Small intestine (tissue), 7 donors: ENCODE results near the gene CLDN22. TPM values are rescaled to one million over a fixed set of nuclear protein-coding genes. Genes with fewer than 3 reads are reported as not detected.

ENCODE experiments used
- DNase-seq, 2 donors: peaks; one replicate each; pipeline versions ENCODE4 v3.0.0 to v3.0.0-alpha.2; 2013
- FAIRE-seq: peaks from 2 replicates; lab custom pipeline; 2012; peaks lifted over from hg19 to GRCh38; lab: Jason Lieb, UNC
- H3K27ac ChIP-seq, 3 donors: one replicate each; pipeline ENCODE4 v1.5.1; 2013; ENCODE audit warnings: low read length in 2 of 3, mild to moderate bottlenecking in 2 of 3, control low read depth in 1 of 3, inconsistent platforms in 1 of 3, low read depth in 1 of 3, moderate library complexity in 1 of 3
- H3K27me3 ChIP-seq, 3 donors: one replicate each; pipeline ENCODE4 v1.6.1; 2013; ENCODE audit warnings: low read length in 3 of 3, inconsistent platforms in 1 of 3; ENCODE audit not compliant: control insufficient read depth in 3 of 3, insufficient read depth in 3 of 3
- H3K36me3 ChIP-seq, 3 donors: one replicate each; pipeline ENCODE4 v1.6.1; 2013; ENCODE audit warnings: low read length in 3 of 3, inconsistent platforms in 1 of 3, low read depth in 1 of 3, mild to moderate bottlenecking in 1 of 3, moderate library complexity in 1 of 3; ENCODE audit not compliant: control insufficient read depth in 3 of 3, insufficient read depth in 2 of 3
- H3K4me1 ChIP-seq, 3 donors: one replicate each; pipeline ENCODE4 v1.6.1; 2013; ENCODE audit warnings: low read length in 2 of 3, inconsistent platforms in 1 of 3, low read depth in 1 of 3, mild to moderate bottlenecking in 1 of 3, moderate library complexity in 1 of 3; ENCODE audit not compliant: control insufficient read depth in 3 of 3, insufficient read depth in 2 of 3
- H3K4me3 ChIP-seq, 3 donors: one replicate each; pipeline ENCODE4 v1.5.1; 2013; ENCODE audit warnings: low read length in 3 of 3, control low read depth in 1 of 3, inconsistent platforms in 1 of 3, low read depth in 1 of 3, mild to moderate bottlenecking in 1 of 3, moderate library complexity in 1 of 3
- H3K9me3 ChIP-seq, 2 donors: one replicate each; pipeline ENCODE4 v1.6.1; 2013; ENCODE audit warnings: low read depth in 1 of 2, low read length in 1 of 2; ENCODE audit not compliant: control insufficient read depth in 2 of 2, insufficient read depth in 1 of 2
- WGBS, 3 donors: extraction: QIAGEN DNeasy Blood & Tissue Kit; methylation state at CpG; one replicate each; pipeline ENCODE4 v1.1.7; 2013; 5-methylcytosine and 5-hydroxymethylcytosine counted together
- polyA plus RNA-seq, 4 donors: library from polyadenylated mRNA; stranded (reverse) in 3 of 4; unstranded in 1 of 4; fragments of 200-250 nt in 3 of 4; fragments of 120-200 nt in 1 of 4; gene quantifications; one replicate each; pipeline versions ENCODE4 v1.2.1 to v1.2.3, GENCODE V29; 2013
- donor health status: healthy with polysubstance abuse.
- donor health status: control.
- donor health status: control.
- donor health status: Bipolar disorder and iron deficiency.
- donor health status: healthy.

Gene CLDN22
- polyA plus RNA-seq, 4 donors: 0.03 to 0.06 TPM; not detected in 2

GRCh38 chr4:183295711-183296110 lies 24.4 kb downstream of the CLDN22 start:
- no peak for DNase-seq
- 92% methylated on average over 10 of the region's 10 CpGs for WGBS, 3 donors
- Histone ChIP-seq H3K27me3 (no peaks in the 10 kb centered on the region), H3K27ac (no peak overlapping the region), H3K4me3 (no peak overlapping the region), H3K9me3 (no peaks in the 10 kb centered on the region), H3K4me1 (no peaks in the 10 kb centered on the region), H3K36me3 (peaks cover 0 to 14% (median 0%) of the 10 kb centered on the region in 3 donors)
- no peak for FAIRE-seq

DNA sequence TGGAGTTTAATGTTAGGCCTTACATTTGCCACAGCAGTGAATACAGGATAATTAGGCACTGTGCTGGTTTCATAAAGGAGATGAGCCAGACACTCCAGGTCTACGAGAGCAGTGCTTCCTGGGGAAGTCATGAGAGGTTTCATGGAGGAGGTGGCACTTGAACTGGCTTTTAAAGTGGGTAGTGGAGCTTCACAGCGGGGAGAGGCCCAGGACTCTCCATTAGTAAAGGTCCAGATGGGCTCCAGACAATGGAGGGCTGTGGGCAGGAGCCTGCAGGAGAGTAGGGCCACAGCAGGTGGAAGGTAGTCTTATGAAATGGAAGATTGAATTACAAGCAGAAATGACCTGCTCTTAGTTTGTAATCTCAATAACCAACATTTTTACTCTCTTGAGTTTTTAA lies 29.0 kb downstream of the CLDN22 start:
- Histone ChIP-seq H3K9me3 (no peaks in the 10 kb centered on the region), H3K27ac (no peak overlapping the region), H3K4me3 (no peak overlapping the region), H3K36me3 (peaks cover 0 to 18% (median 0%) of the 10 kb centered on the region in 3 donors), H3K27me3 (no peaks in the 10 kb centered on the region), H3K4me1 (peaks cover 0 to 32% (median 0%) of the 10 kb centered on the region in 3 donors)
- DNase-seq (no peak), FAIRE-seq (no peak)
- 89 to 93% (median 91%) methylated on average over 2 of the region's 2 CpGs for WGBS, 3 donors

GRCh38 chr4:183289688-183290087 lies 30.4 kb downstream of the CLDN22 start:
- WGBS, 3 donors: 81 to 89% (median 81%) methylated on average over 5 of the region's 5 CpGs
- Histone ChIP-seq H3K36me3 (peaks cover 0 to 19% (median 0%) of the 10 kb centered on the region in 3 donors), H3K27me3 (no peaks in the 10 kb centered on the region), H3K4me3 (no peak overlapping the region), H3K4me1 (peaks cover 0 to 42% (median 0%) of the 10 kb centered on the region in 3 donors), H3K27ac (no peak overlapping the region), H3K9me3 (no peaks in the 10 kb centered on the region)
- FAIRE-seq: no peak
- no peak for DNase-seq

DNA sequence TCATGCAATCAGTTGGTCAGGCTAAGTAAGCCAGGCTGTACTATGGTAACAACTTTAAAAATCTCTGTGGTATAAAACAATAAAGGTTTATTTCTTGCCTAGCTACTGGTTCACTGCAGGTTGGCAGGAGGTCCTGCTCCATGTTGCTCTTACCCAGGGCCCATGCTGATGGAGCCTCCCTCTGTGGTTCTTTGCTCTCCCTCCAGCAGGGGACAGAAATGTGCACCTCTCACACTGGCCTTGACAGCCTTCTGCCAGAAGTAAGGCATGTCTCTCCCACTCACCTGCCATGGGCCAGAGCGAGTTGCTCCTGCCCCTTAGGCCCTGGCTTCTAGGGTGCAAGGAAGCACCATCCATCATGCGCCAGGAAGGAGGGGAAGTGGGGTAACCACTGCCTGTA lies 31.1 kb downstream of the CLDN22 start:
- H3K4me3 ChIP-seq: no peak overlapping the region
- FAIRE-seq (no peak), DNase-seq (no peak)
- H3K27me3 ChIP-seq: no peaks in the 10 kb centered on the region
- H3K4me1 ChIP-seq: peaks cover 0 to 48% (median 0%) of the 10 kb centered on the region in 3 donors
- 87 to 92% (median 89%) methylated on average over 2 of the region's 2 CpGs for WGBS, 3 donors
- H3K27ac ChIP-seq: peak overlapping the region in 1 of 3 donors; percentile 85
- H3K9me3 ChIP-seq: no peaks in the 10 kb centered on the region
- peaks cover 0 to 22% (median 0%) of the 10 kb centered on the region in 3 donors for H3K36me3 ChIP-seq

- DNase-seq: peak in 1 of 2 donors; percentile 19
- no peak overlapping the region for H3K4me3 ChIP-seq
- H3K4me1 ChIP-seq: peaks cover 0 to 48% (median 0%) of the 10 kb centered on the region in 3 donors
- H3K27me3 ChIP-seq: no peaks in the 10 kb centered on the region
- peaks cover 0 to 22% (median 0%) of the 10 kb centered on the region in 3 donors for H3K36me3 ChIP-seq
- peak overlapping the region in 2 of 3 donors; percentile 33 to 85 for H3K27ac ChIP-seq
- no peak for FAIRE-seq
- H3K9me3 ChIP-seq: no peaks in the 10 kb centered on the region
- 19 to 70% (median 48%) methylated on average over 6 of the region's 6 CpGs for WGBS, 3 donors
These were observed 32.4 kb downstream of the CLDN22 start for GRCh38 chr4:183287677-183288076.

DNA sequence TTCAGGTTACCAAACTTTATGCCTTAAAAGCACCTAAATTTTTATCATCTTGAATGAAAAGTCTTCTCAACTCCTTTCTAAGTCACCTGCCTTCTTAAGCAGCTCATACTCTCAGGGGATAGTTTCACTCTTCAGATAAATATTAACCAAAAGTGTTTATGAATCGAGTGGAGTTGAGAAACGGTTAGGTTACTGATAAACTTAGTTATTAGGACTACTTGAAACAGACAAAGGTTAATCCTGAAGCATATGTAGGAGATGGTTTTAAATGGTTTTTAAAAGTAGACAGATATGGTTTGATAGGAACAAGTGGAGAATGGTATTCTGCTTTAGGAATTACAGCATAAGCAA lies 32.8 kb downstream of the CLDN22 start:
- Histone ChIP-seq H3K4me3 (no peak overlapping the region), H3K4me1 (peaks cover 0 to 48% (median 0%) of the 10 kb centered on the region in 3 donors), H3K36me3 (peaks cover 0 to 22% (median 0%) of the 10 kb centered on the region in 3 donors), H3K27me3 (no peaks in the 10 kb centered on the region), H3K9me3 (no peaks in the 10 kb centered on the region), H3K27ac (peak overlapping the region in 1 of 3 donors; percentile 85)
- FAIRE-seq: no peak
- peak; percentile 60 to 77 for DNase-seq
- WGBS, 3 donors: 7 to 59% (median 29%) methylated on average over 2 of the region's 2 CpGs

GRCh38 chr4:183286590-183287308 lies 33.3 kb downstream of the CLDN22 start:
- H3K4me1 ChIP-seq: peaks cover 0 to 52% (median 0%) of the 10 kb centered on the region in 3 donors
- no peak overlapping the region for H3K4me3 ChIP-seq
- no peaks in the 10 kb centered on the region for H3K27me3 ChIP-seq
- H3K9me3 ChIP-seq: no peaks in the 10 kb centered on the region
- peaks cover 0 to 22% (median 0%) of the 10 kb centered on the region in 3 donors for H3K36me3 ChIP-seq
- no peak for FAIRE-seq
- peak overlapping the region in 1 of 3 donors; percentile 85 for H3K27ac ChIP-seq
- WGBS, 3 donors: 64 to 85% (median 70%) methylated on average over 11 of the region's 11 CpGs
- peak in 1 of 2 donors; percentile 22 for DNase-seq

DNA sequence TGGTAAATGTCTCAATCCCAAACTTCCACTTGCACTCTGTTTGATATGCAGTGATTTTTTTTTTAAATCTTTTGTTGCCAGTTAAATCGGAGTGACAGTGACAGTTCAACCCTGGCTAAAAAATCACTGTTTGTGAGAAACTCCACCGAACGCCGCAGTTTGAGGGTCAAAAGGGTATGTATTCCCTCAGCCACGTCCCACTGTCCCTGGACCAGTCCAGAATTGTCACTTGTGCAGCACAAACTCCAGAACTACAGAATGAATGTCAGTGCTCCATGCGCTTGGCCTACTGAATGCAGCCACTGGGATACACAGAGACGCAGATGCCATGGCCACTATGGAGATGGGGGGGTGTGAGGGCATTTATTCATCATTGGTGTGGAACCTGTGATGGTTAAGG lies 34.2 kb downstream of the CLDN22 start:
- Histone ChIP-seq H3K4me1 (peaks cover 0 to 55% (median 0%) of the 10 kb centered on the region in 3 donors), H3K36me3 (peaks cover 0 to 19% (median 0%) of the 10 kb centered on the region in 3 donors), H3K27ac (peak overlapping the region in 1 of 3 donors; percentile 85), H3K9me3 (no peaks in the 10 kb centered on the region), H3K4me3 (no peak overlapping the region), H3K27me3 (no peaks in the 10 kb centered on the region)
- FAIRE-seq (no peak), DNase-seq (no peak)
- 89 to 95% (median 93%) methylated on average over 7 of the region's 7 CpGs for WGBS, 3 donors
